Stimulated activated naive CD4-positive, alpha-beta T cell (primary cell): ENCODE results near the gene TAF6.

Source experiments
- DNase-seq, 6 experiments: peaks; one replicate each; lab custom pipeline; 2025; lab: John Stamatoyannopoulos, UW

Gene TAF6

DNA sequence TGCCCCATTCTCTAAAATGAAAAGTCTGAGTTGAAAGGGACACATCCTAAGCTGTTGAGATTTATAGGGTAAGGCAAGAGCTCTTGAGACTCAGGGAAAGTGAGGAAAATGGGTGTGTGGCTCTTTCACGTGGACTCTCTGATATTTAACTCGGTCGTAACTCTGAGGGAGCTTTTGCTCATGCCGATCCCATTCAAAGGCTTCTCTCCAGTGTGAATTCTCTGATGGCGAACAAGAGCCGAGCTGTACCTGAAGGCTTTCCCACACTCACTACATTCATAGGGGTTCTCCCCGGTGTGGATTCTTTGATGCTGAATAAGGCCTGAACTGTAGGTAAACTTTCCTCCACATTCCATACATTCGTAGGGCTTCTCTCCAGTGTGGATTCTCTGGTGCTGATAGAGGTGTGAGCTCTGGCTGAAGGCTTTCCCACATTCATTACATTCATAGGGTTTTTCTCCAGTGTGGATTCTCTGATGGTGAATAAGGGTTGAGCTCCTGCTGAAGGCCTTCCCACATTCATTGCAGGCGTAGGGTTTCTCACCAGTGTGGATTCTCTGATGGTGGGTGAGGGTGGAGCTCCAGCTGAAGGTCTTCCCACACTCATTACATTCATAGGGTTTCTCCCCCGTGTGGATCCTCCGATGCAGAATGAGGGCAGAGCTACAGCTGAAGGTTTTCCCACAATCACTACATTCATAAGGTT, 48.0 kb downstream of the TAF6 start:
- no peak for DNase-seq

DNA sequence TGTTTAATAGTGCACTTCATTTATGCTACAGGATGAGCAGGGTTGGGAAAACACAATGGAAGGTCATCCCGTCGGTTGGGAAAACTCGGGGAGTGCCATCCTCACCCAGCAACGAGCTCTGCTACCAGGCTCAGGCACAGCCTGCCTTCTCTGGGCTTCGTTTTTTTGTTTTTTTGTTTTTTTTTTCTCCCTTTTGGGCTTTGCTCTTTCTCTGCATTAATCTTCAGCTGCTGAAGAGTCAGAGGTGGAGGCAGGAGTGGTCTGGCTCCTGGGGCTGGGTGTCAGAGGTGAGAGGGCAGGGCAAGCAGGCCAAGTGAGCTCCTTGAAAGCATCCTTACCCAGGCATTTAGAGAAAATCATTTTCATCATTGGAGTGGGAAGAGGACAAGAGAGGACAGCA, 49.2 kb downstream of the TAF6 start:
- DNase-seq, result no peak

DNA sequence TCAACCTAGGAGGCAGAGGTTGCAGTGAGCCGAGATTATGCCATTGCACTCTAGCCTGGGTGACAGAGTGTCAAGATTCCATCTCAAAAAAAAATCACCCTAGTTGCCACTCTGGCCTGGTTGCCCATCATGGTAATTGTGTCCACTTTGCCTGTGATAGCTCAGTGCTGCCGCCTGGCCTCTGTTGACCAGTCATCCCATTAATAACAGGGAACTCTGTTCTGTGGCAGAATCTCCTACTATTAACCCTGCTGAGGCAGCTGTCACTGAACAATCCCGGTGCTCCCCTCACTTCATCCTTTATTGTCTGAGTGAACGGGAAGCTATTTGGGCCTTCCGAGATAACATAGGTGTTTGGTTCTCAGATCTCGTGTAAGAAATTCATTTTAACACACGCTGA, 52.2 kb downstream of the TAF6 start:
- DNase-seq, result no peak

DNA sequence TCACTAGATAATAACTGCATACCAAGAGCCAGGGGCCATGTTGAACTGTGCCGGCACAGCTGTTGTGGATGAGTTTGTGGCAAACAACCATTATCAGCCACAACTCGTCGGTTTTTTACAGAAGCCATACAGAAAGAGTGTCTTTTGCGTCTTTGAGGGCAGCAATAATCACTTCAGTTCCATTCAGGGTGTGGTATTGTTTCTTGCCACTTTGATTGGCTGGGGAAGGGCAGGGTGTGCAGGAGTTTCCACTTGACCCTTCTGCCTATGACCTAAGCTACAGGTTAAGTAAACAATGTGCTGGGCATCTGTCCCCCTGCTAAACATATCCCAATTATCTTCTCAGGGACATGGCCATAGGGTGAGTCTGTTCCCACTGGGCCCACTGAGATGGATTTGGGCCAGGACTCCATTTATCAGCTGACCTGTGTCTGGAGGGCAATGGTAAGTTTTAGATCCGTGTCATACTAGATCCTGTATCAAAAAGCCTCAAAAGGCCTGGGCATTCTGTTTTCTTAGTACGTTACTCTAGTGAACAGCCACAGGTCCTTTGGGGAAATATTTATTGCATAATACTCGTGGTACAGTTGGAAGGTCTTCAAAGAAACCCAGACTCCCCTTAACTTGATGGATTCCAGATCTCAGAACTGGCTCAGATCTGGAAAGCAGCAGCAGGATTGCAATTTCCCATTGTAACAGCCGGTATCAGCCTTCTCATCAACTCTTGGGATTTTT, 53.5 kb downstream of the TAF6 start:
- no peak for DNase-seq

DNA sequence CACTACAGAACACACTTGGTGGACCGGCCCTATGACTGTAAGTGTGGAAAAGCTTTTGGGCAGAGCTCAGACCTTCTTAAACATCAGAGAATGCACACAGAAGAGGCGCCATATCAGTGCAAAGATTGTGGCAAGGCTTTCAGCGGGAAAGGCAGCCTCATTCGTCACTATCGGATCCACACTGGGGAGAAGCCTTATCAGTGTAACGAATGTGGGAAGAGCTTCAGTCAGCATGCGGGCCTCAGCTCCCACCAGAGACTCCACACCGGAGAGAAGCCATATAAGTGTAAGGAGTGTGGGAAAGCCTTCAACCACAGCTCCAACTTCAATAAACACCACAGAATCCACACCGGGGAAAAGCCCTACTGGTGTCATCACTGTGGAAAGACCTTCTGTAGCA, 55.0 kb downstream of the TAF6 start:
- no peak for DNase-seq

DNA sequence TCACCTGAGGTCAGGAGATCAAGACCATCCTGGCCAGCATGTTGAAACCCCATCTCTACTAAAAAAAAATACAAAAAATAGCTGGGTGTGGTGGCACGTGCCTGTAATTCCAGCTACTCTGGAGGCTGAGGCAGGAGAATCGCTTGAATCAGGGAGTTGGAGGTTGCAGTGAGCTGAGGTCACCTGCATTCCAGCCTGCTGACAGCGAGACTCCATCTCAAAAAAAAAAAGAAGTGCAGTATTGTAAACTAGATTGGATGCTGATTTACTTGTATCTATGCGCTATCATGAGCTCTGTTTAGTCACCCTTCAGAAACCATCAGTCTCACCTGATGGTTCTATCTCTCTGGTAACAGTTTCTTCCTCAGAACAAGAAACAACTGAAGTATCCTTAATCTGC, 55.8 kb downstream of the TAF6 start:
- DNase-seq, result no peak

DNA sequence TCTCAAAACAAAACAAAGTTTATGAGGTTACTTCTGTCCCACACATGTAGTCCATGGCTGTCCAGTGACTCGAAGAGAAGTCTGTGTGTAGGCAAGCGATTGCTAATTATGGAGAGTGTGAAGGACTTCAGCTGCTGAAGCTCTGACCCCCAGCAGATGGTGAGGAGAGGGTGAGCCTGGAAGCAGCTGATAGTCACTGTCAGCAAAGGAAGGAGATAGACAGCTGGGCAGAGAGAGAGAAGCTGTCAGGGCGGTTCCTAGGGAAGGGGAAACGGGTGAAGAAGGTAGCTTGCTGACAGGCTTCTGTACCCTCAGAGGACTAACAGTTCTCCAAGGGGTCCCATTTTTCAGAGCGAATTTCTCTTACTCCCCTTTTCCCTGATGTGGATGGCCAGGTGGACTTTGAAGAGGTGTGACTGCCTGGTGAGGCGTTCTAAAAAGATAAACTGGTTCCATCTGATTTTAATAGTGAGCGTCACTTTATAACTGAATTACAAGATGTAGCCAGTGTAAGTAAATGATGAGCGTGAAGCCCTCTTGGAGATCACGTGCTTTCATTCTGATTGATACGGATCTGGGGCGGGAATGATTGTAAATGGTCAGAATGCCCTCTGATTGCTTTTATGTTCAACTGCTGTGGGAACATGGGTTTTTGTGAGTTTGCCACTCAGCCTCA, 57.5 kb downstream of the TAF6 start:
- no peak for DNase-seq

DNA sequence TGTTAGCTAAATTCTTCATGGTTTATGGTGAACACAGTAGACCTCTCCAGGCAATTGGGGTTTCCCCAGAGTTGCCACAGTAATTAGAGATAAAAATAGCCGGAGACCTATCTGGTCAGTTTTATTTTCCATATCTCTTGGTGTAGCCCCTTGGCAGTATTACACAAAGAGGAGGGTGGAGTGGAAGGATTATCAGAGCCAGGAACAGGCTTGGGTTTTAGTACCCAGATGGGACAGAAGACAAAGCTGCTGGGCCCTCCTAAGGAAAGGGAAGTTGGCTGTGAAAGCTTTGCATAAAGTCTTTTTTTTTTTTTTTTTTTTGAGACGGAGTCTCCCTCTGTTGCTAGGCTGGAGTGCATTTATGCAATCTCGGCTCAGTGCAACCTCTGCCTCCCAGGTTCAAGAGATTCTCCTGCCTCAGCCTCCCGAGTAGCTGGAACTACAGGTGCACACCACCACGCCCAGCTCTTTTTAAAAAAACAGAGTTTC, 59.9 kb downstream of the TAF6 start:
- no peak for DNase-seq
